ENCODE measurements around the gene SUCLG2.

DNA sequence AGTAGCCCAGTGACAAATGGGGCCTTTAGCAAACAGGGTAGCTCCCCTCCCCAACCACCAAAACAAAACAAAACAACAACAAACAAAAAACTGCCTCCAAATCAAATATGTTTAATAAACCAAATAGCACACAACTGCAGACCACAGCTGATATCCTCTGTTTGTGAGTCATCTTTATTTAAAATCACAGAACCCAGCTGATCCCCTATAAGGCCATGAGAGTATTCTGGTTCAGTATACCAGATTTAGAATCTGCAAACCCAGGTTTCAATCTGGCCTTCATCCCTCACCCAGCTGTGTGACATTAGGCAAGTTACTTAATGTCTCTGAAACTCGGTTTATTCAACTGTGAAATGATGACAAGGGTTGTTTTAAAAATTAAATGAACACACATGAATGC, 124.5 kb downstream of the SUCLG2 start:
- TF ChIP-seq CTCF (IDR thresholded peaks at IDR 0.05) = no peak
- no peak for TF ChIP-seq POLR2A (IDR thresholded peaks at IDR 0.05)
- TF ChIP-seq EP300 (IDR thresholded peaks at IDR 0.05) = no peak
